ENCODE measurements around the gene MATCAP1. TPM values are rescaled to one million over a fixed set of nuclear protein-coding genes. Genes with fewer than 3 reads are reported as not detected.

Gene MATCAP1
- total RNA-seq, 4 donors from 2014 or later, result 10.1 to 36.9 (median 12.5) TPM

DNA sequence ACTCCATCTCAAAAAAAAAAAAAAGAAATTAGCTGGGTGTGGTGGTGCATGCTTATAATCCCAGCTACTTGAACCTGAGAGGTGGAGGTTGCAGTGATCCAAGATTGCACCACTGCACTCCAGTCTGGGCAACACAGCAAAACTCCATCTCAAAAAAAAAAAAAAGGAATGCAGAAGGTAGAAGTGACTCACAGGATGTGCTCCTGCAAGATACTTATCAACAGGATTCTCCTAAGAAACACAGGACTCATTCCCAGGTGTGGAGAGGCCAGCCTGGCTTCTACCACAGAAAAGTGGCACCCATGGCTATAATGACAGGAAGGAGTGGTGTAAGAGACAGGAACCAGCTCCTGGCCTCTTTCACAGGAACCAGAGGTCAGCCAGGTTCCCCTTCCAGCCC is 29.0 kb upstream of the MATCAP1 start:
- TF ChIP-seq, protein P1, sequence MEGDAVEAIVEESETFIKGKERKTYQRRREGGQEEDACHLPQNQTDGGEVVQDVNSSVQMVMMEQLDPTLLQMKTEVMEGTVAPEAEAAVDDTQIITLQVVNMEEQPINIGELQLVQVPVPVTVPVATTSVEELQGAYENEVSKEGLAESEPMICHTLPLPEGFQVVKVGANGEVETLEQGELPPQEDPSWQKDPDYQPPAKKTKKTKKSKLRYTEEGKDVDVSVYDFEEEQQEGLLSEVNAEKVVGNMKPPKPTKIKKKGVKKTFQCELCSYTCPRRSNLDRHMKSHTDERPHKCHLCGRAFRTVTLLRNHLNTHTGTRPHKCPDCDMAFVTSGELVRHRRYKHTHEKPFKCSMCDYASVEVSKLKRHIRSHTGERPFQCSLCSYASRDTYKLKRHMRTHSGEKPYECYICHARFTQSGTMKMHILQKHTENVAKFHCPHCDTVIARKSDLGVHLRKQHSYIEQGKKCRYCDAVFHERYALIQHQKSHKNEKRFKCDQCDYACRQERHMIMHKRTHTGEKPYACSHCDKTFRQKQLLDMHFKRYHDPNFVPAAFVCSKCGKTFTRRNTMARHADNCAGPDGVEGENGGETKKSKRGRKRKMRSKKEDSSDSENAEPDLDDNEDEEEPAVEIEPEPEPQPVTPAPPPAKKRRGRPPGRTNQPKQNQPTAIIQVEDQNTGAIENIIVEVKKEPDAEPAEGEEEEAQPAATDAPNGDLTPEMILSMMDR (IDR thresholded peaks at IDR 0.05; ENCODE audit: low read depth), result no peak

DNA sequence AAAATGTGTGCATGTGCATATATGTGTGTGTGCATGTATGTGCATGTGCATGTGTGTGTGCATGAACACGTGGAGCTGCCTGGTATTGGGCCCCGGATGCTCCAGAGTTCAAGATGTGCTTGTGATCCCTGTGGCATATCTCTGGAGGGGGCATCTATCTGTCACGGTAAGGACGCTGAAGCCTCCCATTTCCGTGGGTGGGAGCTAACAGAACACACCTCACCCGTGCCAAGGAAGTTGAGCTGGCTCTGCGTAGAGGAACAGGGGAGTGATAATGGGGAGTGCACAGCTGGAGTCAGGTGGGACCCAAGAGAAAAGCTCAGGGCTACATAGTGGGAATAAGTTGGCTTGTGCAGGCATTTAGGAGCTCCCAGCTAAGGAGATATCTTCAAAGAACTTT is 27.9 kb upstream of the MATCAP1 start:
- TF ChIP-seq, protein P1 (IDR thresholded peaks at IDR 0.05; ENCODE audit: low read depth), result no peak

DNA sequence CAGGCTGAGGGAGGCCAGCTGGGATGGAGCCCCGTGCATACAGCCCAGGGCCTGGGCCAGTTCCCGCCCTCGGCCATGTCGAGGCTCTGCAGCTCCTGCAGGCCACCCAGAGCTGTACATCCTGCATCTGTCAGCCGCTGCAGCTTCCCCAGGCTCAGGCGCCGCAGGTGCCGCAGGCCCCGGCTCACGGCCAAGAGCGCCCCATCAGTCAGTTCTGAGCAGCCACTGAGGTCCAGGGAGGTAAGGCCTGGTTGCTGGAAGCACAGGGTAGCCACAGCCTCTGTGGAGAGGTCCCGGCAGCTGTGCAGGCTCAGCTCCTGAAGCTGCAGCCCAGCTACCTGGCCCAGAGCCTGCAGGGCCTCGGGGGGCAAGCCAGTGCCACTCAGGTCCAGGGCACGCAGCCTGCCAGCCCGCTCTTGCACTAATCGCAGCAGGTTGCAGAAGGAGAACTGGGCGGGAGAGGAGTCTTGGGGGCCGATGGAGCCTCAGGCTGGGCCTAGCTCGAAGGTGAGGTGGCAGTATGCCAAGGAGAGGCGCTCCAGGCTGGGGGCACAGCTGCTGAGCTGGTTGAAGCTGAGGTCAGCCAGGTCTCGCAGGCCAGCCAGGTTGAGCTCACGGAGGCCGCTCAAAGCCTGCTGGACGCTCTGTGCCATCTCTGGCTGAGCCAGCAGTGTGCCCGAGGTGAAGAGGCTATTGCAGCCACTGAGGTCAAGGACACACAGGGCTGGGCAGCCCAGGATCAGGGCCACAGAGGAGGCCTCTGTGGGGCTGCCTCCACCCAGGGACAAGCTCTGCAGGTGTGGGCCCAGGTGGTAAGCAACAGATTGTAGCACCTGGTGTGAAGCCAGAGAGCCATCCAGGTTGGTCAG is 26.5 kb upstream of the MATCAP1 start:
- TF ChIP-seq, protein P1 (IDR thresholded peaks at IDR 0.05; ENCODE audit: low read depth), result no peak

DNA sequence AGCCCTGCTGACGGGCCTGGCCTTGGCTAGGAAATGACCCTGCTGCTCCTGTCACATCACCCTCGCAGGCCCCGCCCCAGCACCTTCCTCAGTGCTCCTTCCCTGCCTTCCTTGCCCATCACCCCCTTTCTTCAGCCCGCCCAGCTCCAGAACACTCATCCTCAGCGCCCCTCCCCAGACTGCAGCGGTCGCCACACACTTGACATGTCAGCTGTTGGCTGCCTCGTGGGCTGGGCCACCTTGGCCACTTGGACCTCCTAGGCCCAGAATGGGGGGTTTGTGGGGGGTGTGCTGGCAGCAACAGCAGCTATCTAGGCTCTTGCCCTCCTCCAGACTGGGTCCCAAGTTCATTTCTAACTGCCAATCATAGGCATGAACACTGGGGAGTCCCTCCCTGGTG is 25.8 kb upstream of the MATCAP1 start:
- TF ChIP-seq, protein P1 (IDR thresholded peaks at IDR 0.05; ENCODE audit: low read depth), result no peak

DNA sequence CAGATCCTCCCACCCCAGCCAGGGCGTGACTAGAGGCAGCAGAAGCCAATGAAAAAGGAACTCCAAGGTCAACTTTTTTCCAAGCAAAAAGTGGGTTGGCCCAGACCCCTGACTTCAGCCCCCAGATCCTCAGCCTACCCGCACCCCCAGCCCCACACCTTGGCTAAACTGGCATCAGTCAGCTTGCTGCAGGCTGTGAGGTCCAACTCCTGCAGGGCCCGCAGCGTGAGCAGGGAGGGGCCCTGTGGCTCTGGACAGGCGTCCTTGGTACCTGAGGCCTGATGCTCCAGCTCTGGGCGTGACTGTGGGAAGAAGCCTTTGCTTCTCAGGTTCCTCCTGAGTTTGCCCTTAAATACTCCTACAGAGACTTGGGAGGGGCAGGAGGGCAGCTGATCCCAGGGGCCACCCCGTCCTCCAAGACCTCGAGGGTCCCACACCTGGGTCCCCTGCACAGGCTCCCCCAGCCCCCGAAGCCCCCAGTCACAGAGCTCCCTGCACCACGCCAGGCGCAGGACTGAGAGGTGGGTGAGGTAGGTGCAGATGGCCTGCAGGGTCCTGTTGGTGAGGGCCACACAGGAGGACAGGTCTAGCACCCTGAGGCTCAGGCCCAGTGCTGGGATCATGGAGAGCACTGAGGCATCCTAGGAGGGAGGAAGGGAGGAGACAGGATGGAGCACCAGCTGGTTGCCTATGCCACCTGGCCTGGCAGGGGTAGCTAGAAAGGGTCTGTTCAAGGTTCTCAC is 24.6 kb upstream of the MATCAP1 start:
- TF ChIP-seq, protein P1 (IDR thresholded peaks at IDR 0.05; ENCODE audit: low read depth), result no peak

DNA sequence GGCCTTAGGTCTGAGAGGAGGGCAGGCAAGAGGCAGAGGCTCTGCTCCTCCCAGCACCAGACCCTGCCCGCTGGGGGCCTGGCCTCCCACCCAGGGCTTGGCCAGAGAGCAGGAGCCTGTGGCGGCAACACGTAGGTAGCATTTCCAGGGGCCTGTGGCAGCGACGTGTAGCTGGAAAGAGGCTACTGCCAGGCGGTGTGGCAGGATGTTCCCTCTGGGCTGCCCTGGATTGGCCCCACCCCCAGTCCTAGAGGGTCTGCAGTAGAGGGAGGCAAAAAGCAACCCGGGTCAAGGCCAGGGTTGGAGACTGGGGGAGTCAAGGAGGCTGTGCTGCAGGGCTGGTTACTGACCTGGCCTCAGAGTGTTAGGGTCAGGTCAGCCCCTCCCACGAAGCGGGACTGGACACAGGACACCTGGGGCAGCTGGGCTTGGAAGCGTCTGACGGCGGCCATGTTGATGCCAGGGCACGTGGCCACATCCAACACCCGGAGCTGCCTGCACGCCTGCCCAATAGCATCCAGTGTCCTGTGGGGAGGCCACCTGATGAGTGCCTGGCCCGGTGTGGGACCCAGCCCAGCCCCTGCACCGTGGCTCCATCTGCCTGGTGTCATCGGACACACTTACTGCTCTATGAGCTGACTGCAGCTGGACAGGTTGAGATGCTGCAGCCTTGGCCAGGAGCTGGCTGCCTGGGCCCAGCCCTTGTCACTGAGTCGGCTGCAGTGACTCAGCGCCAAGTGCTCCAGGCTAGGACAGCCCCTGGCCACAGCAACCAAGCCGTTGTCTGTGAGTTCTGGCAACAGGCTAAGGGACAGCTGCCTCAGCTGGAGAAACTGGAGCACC is 23.7 kb upstream of the MATCAP1 start:
- TF ChIP-seq, protein P1 (IDR thresholded peaks at IDR 0.05; ENCODE audit: low read depth), result no peak

Data from subcutaneous adipose tissue (tissue), 4 donors.